D721Med (cell line): ENCODE results near the gene CFAP300.

Experiments used
- DNase-seq: peaks from one replicate; pipeline ENCODE4 v3.0.0; 2011; ENCODE audit warnings: low spot score; ENCODE audit not compliant: insufficient read length
- FAIRE-seq: peaks from 2 replicates; lab custom pipeline; 2011; peaks lifted over from hg19 to GRCh38; lab: Jason Lieb, UNC
- TF ChIP-seq, protein P1 (sequence below): IDR thresholded peaks from 2 replicates; pipeline ENCODE4 v1.5.1; 2012; ENCODE audit warnings: mild to moderate bottlenecking, control low read depth; ENCODE audit not compliant: insufficient read depth; ENCODE audit errors: missing control alignments

CFAP300 gene

DNA sequence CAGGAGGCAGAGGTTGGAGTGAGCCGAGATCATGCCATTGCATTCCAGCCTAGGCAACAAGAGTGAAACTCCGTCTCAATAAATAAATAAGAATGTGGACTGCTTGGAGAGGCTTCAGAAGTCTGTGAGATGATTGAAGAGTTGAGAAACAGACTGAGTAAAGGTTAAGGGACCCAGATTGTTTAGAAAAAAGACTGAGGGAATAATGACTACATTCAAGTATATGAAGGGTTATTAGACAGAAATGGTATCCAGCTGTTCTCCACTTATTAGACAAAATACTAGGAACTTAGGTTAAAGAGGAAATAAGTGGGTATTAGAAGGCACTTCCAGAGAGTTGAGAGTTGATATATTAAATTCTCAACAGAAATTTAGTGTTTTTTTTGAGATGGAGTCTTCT is 52.5 kb downstream of the CFAP300 start:
- no peak for FAIRE-seq
- TF ChIP-seq, protein P1, sequence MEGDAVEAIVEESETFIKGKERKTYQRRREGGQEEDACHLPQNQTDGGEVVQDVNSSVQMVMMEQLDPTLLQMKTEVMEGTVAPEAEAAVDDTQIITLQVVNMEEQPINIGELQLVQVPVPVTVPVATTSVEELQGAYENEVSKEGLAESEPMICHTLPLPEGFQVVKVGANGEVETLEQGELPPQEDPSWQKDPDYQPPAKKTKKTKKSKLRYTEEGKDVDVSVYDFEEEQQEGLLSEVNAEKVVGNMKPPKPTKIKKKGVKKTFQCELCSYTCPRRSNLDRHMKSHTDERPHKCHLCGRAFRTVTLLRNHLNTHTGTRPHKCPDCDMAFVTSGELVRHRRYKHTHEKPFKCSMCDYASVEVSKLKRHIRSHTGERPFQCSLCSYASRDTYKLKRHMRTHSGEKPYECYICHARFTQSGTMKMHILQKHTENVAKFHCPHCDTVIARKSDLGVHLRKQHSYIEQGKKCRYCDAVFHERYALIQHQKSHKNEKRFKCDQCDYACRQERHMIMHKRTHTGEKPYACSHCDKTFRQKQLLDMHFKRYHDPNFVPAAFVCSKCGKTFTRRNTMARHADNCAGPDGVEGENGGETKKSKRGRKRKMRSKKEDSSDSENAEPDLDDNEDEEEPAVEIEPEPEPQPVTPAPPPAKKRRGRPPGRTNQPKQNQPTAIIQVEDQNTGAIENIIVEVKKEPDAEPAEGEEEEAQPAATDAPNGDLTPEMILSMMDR = no peak
- no peak for DNase-seq

DNA sequence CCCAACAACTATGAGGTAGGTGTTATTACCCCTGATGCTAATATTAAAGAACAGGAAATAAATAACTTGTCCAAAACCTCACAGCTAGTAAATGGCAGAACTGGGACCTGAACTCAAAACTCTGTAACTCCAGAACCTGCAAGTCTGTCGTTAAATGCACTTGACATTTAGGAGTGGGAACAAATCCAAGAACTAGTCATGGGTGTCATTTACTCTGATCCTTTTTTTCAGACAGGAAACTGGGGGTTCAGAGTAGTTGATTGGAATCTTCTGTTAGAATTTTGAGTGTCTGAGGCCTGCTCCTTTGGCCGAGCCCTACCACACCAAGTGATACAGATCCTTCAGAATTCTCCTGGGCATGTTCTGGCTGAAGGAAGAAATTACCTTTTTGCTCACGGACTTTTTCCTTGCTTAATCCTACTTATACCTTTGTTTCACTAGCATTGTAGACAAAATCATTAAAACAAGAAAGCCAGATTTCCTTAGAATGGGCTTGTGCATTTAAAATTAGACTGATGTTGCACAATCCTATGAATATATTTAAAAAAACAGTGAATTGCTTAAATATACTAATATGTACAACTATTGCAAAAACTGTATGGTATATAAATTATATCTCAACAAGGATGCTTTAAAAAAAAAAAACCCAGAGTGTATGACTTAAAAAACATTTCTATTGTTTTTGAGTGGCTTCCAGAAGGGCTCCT is 61.6 kb downstream of the CFAP300 start:
- TF ChIP-seq, protein P1 = no peak
- FAIRE-seq (no peak), DNase-seq (no peak)

DNA sequence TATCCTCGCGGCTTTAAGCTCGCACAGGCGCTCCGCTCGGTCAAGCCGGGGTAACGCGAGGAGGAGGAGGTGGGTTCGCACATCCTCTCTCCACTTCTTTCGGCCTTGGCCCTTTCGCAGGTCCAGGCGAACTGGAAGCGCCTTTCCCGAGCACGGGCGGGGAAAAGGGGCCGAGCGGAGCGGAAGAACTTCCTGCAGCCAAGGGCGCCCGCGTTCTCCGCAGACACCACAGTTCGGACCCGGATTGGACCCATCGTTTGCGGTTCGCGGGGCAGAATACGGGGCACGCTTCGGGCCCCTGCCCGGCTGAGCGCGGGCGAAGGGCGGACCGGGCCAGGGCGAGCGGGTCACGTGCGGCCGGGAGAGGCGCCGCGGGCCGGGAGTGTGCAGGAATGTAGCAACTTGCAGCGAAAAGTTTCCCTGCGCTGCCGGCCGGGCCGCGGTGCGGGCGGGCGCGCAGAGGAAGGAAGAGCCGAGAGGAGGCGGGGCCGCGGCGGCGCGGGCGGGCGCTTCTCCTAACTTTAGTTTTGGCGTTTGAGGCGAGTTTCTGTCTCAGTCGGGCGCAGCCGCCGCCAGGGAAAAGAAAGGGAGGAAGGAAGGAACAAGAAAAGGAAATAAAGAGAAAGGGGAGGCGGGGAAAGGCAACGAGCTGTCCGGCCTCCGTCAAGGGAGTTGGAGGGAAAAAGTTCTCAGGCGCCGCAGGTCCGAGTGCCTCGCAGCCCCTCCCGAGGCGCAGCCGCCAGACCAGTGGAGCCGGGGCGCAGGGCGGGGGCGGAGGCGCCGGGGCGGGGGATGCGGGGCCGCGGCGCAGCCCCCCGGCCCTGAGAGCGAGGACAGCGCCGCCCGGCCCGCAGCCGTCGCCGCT is 62.9 kb downstream of the CFAP300 start, which contains the start of gene YAP1:
YAP1 (plus strand) TSS at position 552 of the 865 bp plus-strand sequence. CDS start 402 bp downstream, outside the sequence.
- DNase-seq (no peak), FAIRE-seq (no peak)
- TF ChIP-seq, protein P1 = no peak

DNA sequence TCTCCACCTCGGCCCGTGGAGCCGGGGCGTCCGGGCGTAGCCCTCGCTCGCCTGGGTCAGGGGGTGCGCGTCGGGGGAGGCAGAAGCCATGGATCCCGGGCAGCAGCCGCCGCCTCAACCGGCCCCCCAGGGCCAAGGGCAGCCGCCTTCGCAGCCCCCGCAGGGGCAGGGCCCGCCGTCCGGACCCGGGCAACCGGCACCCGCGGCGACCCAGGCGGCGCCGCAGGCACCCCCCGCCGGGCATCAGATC is 63.4 kb downstream of the CFAP300 start:
- FAIRE-seq (no peak), DNase-seq (no peak)
- TF ChIP-seq, protein P1 = no peak

DNA sequence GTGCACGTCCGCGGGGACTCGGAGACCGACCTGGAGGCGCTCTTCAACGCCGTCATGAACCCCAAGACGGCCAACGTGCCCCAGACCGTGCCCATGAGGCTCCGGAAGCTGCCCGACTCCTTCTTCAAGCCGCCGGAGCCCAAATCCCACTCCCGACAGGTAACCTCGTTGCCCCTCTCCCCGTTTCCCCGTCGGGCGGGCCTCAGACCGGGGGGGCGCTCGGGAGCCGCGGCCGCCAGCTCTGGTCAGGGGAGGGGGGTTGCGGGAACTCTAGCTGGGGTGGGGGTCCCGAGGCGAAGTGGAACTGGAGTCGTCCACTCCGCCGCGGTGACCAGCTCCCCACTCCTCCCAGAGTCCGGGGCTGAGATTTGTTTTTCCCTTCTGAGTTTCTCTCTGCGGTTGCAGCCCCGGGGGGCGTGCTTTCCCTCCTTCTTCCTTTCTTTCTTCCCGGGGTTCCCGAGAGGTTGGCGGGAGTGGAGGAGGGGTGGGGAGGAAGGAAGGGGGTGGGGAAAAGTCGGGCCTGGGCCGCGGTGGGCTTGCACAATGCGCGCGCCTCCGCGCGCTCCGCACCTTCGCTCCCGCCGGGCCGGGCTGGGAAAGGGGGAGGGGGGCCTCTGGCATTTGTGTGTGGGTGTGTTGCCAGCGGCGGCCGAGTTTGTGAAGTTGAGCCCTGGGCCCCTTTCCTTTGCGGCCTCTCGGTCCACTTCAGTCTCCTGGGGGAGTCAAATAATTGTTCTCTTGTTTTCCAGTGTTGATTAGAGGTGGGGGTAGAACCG is 64.0 kb downstream of the CFAP300 start:
- TF ChIP-seq, protein P1 = no peak
- DNase-seq = no peak
- FAIRE-seq = no peak

DNA sequence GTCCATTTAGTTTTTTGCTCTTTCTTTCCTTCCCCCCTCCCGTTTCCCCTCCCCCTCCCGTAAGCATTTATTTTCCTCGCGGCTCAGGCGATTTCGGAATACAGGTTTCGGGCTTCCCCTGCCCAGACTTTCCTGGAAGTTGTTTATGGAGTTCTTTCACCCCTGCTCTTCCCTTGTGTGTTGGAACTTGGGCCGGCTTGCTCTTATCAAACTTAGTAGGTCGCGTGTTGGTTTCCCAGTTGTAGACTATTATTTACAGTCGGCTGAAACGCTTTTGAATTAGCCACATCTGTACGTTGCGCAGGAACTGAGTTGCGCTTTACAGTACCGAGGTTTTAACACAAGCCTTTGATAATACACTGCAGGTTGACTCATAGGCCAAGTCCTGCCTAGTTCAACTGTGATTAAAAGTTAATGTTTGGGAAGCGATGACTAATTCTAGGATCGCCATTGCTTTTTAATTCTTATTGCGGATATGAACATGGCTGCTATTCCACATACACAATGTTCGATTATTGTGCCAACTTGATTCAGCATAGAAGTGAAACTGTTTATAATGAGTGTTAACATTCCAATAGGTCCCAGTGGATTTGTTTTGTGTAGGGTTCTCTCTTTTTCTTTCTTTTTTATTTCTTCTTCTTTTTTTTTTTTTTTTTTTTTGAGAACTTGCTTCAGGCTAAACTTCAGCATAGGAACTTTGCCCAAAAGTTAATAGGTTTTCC is 64.7 kb downstream of the CFAP300 start:
- FAIRE-seq (no peak), DNase-seq (no peak)
- TF ChIP-seq, protein P1 = no peak
